ENCODE measurements around the gene EIF2S3.

Gene EIF2S3

DNA sequence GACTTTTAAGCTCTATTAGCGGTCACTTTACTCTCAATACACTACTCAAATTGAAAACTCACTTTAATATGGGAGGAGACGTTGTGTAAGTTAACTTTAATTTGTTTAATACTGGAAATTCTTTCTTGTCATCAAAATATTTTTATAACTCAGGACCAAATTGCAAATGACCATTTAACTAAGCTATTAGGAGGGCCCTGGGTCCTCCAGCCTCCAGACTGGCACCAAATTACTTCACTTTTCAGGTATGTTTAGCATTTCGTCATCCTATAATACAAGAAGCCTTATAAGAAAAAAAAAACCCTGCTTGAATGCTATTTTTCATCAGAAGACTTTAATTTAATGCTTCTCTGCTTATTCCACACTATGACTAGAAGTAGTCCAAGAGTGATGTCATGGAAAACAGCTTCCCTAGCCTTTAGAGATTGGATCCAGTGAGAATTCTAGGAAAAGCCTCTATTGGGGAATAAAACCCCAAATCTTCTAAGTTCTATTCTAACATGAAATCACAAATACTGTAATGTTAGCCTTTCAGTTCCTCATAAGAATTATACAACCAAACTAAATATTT lies 34.4 kb upstream of the EIF2S3 start:
- Histone ChIP-seq H3K36me3 (peaks cover 0 to 41% (median 6%) of the 10 kb centered on the region in 11 experiments; a peak in 15 of 22 replicates), H4K20me1 (peaks cover 4 to 86% (median 31%) of the 10 kb centered on the region in 11 experiments; a peak in 17 of 22 replicates), H3K27me3 (peaks cover 0 to 16% (median 0%) of the 10 kb centered on the region in 11 experiments; a peak in 9 of 22 replicates), H3K9ac (no peak overlapping the region), H3K4me2 (peak overlapping the region in 9 of 11 experiments; percentile 13 to 41 (median 25); a peak in 10 of 22 replicates), H3K4me3 (no peak overlapping the region), H3K9me3 (replicated peaks in 1 of 11) (peaks cover 7 to 22% (median 11%) of the 10 kb centered on the region in 11 experiments; a peak in 16 of 22 replicates), H3K4me1 (peaks cover 9 to 35% (median 21%) of the 10 kb centered on the region in 10 experiments), H3K27ac (no peak overlapping the region)
- TF ChIP-seq Cebpa-rat (IDR thresholded peaks at IDR 0.05), result no peak

DNA sequence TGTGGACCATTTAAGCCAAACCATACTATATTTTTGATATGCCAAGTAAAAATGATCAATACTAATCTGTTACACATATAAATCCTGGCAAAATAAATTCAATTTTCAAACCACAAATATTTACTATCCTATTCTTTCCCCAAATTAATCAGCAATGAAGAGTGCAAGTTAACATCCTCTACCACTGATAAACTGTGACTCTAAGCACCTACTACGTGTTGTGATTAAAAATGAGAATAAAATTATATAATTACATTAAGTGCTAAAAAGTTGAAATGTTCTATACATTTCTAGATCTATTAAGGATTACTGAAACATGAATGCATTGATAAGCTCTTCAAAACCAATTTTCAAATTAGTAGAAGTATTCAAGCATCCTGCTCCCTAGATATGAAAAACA lies 31.2 kb upstream of the EIF2S3 start:
- peak overlapping the region; percentile 68 to 96 (median 90); a peak in 20 of 22 replicates for H3K27ac ChIP-seq
- H3K9ac ChIP-seq, result peak overlapping the region; percentile 87 to 97 (median 93)
- H3K4me3 ChIP-seq, result peak overlapping the region; percentile 77 to 94 (median 84)
- H3K9me3 ChIP-seq (replicated peaks in 1 of 11), result peaks cover 7 to 22% (median 11%) of the 10 kb centered on the region in 11 experiments; a peak in 16 of 22 replicates
- H3K27me3 ChIP-seq, result peaks cover 0 to 21% (median 0%) of the 10 kb centered on the region in 11 experiments; a peak in 10 of 22 replicates
- peak overlapping the region; percentile 31 to 74 (median 53); a peak in 17 of 22 replicates for H3K4me2 ChIP-seq
- peaks cover 9 to 33% (median 21%) of the 10 kb centered on the region in 10 experiments for H3K4me1 ChIP-seq
- no peak for TF ChIP-seq Cebpa-rat (IDR thresholded peaks at IDR 0.05)
- H3K36me3 ChIP-seq, result peaks cover 0 to 17% (median 0%) of the 10 kb centered on the region in 11 experiments; a peak in 8 of 22 replicates
- peaks cover 0 to 58% (median 24%) of the 10 kb centered on the region in 11 experiments; a peak in 16 of 22 replicates for H4K20me1 ChIP-seq

DNA sequence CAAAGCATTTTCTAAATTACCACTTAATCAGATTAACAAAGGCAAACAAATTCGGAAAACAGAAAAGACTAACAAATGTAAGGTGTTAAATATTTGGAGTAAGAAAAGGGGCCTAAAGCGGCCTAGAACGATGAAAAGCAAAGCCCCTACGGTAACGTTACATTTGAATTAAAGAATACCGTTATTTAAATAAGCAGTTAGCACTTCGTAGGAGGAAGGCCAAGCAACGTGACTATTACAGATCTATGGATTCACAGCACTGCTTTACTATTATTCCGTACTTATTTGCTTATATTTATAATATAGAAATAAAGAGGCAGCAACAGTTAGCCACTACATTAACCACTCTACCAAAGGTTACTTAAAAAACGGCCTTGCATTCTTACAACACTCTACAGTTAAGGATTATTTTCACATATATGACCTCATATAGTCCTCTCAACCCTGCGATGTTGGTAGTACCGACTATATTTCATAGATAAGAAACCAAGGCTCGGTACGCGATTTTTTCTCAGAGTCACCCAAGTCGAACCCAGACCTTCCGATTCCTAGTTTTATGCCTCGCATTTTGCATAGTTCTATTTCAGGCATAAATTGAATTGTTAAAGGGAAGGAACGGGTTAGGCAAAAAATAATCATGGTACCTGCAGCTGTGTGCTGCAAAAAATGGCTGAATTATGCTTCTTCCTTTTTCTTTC lies 30.6 kb upstream of the EIF2S3 start:
- H3K4me2 ChIP-seq, result peak overlapping the region; percentile 42 to 74 (median 53); a peak in 20 of 22 replicates
- peaks cover 0 to 23% (median 0%) of the 10 kb centered on the region in 11 experiments; a peak in 10 of 22 replicates for H3K27me3 ChIP-seq
- TF ChIP-seq Cebpa-rat (IDR thresholded peaks at IDR 0.05), result no peak
- H3K36me3 ChIP-seq, result peaks cover 0 to 17% (median 0%) of the 10 kb centered on the region in 11 experiments; a peak in 8 of 22 replicates
- H3K9ac ChIP-seq, result peak overlapping the region; percentile 87 to 97 (median 93)
- peaks cover 8 to 28% (median 17%) of the 10 kb centered on the region in 10 experiments for H3K4me1 ChIP-seq
- H4K20me1 ChIP-seq, result peaks cover 0 to 52% (median 24%) of the 10 kb centered on the region in 11 experiments; a peak in 16 of 22 replicates
- peaks cover 7 to 22% (median 11%) of the 10 kb centered on the region in 11 experiments; a peak in 16 of 22 replicates for H3K9me3 ChIP-seq (replicated peaks in 1 of 11)
- H3K27ac ChIP-seq, result peak overlapping the region; percentile 68 to 96 (median 90)
- peak overlapping the region; percentile 77 to 94 (median 84) for H3K4me3 ChIP-seq

DNA sequence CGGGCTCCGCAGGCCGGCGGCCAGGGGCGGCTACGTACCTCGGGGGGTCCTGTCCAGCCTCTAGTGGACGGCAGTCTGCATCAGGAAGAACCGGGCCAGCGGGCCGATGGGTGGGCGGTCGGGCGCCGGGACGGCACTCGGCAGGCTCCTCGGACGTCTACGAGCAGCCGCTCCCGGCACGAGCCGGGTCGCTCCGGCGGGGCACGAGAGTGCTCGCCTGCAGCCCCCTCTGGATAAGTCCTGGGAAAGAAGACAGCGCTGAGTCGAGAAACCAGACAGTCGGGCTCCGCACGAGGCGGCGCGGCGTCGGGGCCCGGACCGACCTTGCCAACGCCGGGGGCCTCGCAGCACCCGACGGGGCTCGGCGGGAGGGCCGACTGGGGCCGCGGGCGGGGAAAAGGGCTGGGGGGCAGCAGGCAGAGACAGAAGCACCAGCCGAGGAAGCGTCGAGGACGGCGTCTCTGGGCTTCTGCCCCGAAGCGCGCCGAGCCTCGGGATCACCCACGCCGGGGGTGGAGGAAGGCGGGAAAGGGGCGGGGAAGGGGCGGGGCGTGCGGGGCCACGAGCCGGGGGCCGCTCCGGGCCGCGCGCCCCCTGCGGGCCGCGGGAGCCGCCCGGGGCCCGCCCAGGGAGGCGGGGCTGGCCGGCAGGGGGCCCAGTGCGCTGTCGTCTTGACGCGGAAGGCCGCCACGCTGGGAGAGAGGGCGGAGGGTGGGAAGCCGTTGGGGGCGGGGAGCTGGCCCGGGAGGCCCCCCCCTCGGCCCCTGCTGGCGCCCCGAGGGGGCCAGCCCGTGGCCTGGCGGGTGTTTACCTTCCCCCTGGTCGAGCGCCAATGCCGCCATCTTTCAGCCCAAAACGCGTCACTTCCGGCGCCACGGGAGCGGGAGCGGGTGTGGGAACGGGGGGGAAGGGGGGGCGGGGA lies 29.7 kb upstream of the EIF2S3 start:
- TF ChIP-seq Cebpa-rat (IDR thresholded peaks at IDR 0.05), result no peak
- H3K4me2 ChIP-seq, result peak overlapping the region in 9 of 11 experiments; percentile 27 to 70 (median 64); a peak in 14 of 22 replicates
- H3K4me1 ChIP-seq, result peaks cover 0 to 18% (median 7%) of the 10 kb centered on the region in 10 experiments; a peak in 15 of 20 replicates
- peaks cover 0 to 43% (median 15%) of the 10 kb centered on the region in 11 experiments; a peak in 15 of 22 replicates for H4K20me1 ChIP-seq
- H3K36me3 ChIP-seq, result peaks cover 0 to 17% (median 0%) of the 10 kb centered on the region in 11 experiments; a peak in 8 of 22 replicates
- H3K4me3 ChIP-seq, result peak overlapping the region; percentile 77 to 94 (median 84)
- H3K27me3 ChIP-seq, result peaks cover 0 to 33% (median 6%) of the 10 kb centered on the region in 11 experiments; a peak in 14 of 22 replicates
- H3K9me3 ChIP-seq (replicated peaks in 1 of 11), result peaks cover 7 to 22% (median 11%) of the 10 kb centered on the region in 11 experiments; a peak in 16 of 22 replicates
- peak overlapping the region; percentile 84 to 96 (median 92) for H3K27ac ChIP-seq
- H3K9ac ChIP-seq, result peak overlapping the region; percentile 87 to 97 (median 93)

DNA sequence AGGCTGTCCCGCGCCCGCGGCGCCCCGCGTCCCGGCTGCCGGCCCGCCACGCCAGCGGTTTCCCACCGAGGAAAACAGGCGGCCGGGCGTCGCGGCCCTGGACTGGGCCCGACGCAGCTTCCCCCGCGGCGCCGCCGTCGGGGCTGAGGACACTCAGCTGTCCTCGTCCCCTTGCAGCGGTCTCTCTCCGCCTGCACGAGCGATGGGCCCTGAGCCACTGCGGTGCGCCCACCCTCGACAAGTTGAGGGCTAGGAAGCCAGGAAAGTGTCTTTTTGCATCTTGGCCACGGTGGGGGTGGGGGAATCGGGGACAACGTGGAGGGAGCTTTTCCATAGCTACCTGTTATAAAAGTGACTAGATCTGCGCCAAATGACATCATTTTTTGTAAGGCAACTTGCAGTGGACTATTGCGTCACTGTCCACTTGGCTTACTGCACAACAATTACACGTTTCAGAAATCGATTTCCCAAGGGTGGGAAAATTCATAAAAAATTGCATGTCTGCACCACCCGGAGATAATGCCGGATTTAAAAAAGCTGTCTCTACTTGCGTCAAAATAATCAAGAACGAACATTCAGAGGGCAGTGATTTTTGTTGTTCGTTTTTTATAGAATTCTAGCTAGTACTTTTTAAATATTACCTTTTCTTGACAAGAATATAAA lies 28.9 kb upstream of the EIF2S3 start:
- TF ChIP-seq Cebpa-rat (IDR thresholded peaks at IDR 0.05), result peak in 6 of 11 experiments; percentile 18 to 65 (median 49); a peak in 5 of 22 replicates
- H3K9me3 ChIP-seq (replicated peaks in 1 of 11), result peaks cover 7 to 22% (median 11%) of the 10 kb centered on the region in 11 experiments; a peak in 16 of 22 replicates
- H3K4me2 ChIP-seq, result peak overlapping the region; percentile 31 to 81 (median 64)
- H3K36me3 ChIP-seq, result peaks cover 0 to 17% (median 0%) of the 10 kb centered on the region in 11 experiments; a peak in 8 of 22 replicates
- peak overlapping the region; percentile 57 to 94 (median 76) for H3K4me3 ChIP-seq
- peak overlapping the region; percentile 82 to 97 (median 90) for H3K9ac ChIP-seq
- H4K20me1 ChIP-seq, result peaks cover 0 to 35% (median 9%) of the 10 kb centered on the region in 11 experiments; a peak in 12 of 22 replicates
- peak overlapping the region; percentile 84 to 96 (median 92) for H3K27ac ChIP-seq
- peaks cover 0 to 13% (median 4%) of the 10 kb centered on the region in 10 experiments; a peak in 8 of 20 replicates for H3K4me1 ChIP-seq
- peaks cover 0 to 41% (median 9%) of the 10 kb centered on the region in 11 experiments; a peak in 14 of 22 replicates for H3K27me3 ChIP-seq

DNA sequence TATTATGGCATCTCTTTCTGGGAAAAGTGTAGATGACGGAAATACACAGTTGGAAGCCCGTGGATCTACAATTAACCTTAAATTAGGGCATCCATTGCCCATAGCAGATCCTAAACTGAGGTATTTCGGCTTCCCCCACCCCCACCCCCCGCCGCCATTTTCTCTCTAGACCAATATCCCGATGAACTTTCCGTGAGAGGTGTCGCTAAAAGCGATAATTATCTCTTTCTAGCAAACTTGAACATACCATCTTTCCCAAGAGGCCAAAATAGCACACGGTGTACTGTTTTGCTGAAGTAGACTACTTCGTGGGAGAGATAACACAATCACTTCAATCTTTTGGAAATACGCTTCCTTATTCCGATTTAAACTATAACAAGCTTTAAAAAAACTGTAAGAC lies 28.3 kb upstream of the EIF2S3 start:
- peaks cover 0 to 29% (median 3%) of the 10 kb centered on the region in 11 experiments; a peak in 11 of 22 replicates for H4K20me1 ChIP-seq
- H3K27ac ChIP-seq, result peak overlapping the region; percentile 84 to 96 (median 92)
- H3K9me3 ChIP-seq (replicated peaks in 1 of 11), result peaks cover 7 to 22% (median 11%) of the 10 kb centered on the region in 11 experiments; a peak in 16 of 22 replicates
- H3K4me1 ChIP-seq, result peaks cover 0 to 8% (median 2%) of the 10 kb centered on the region in 10 experiments; a peak in 4 of 20 replicates
- peak overlapping the region; percentile 31 to 81 (median 64); a peak in 21 of 22 replicates for H3K4me2 ChIP-seq
- H3K9ac ChIP-seq, result peak overlapping the region; percentile 82 to 97 (median 90)
- no peak for TF ChIP-seq Cebpa-rat (IDR thresholded peaks at IDR 0.05)
- H3K36me3 ChIP-seq, result peaks cover 0 to 15% (median 0%) of the 10 kb centered on the region in 11 experiments; a peak in 8 of 22 replicates
- H3K4me3 ChIP-seq, result peak overlapping the region; percentile 57 to 94 (median 76)
- peaks cover 0 to 46% (median 9%) of the 10 kb centered on the region in 11 experiments; a peak in 14 of 22 replicates for H3K27me3 ChIP-seq

DNA sequence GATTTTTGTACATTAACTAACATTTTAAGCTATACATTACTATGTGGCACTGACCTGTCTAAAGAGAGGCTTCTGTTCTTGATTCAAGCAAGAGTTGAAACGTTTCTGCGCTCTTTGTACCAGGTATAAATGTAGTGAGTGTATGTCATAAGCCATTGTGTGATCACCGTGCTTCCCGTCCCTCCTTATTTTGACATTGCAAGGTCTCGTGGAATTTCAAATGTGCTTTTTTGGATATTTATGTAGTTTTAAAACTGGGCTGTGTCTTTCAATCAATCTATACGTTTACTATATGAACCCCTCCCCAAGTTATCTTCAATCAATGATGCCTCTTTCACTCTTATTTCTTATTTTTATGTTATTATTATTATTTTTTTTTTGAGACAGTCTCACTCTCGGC lies 27.7 kb upstream of the EIF2S3 start, which contains the start of gene KLHL15:
Gene KLHL15 (minus strand): TSS at position 101 of the 400 bp plus-strand sequence. CDS start 20,493 bp downstream, outside the sequence.
- TF ChIP-seq Cebpa-rat (IDR thresholded peaks at IDR 0.05), result no peak
- Histone ChIP-seq H3K4me2 (peak within 1 kb of the TSS; percentile 31 to 81 (median 64)), H3K27me3 (peaks cover 0 to 53% (median 14%) of the 10 kb centered on the region in 11 experiments; a peak in 14 of 22 replicates), H3K27ac (peak within 1 kb of the TSS; percentile 84 to 96 (median 92)), H3K36me3 (peaks cover 0 to 8% (median 0%) of the 10 kb centered on the region in 11 experiments; a peak in 6 of 22 replicates), H3K9me3 (replicated peaks in 1 of 11) (peaks cover 7 to 18% (median 11%) of the 10 kb centered on the region in 11 experiments; a peak in 16 of 22 replicates), H4K20me1 (peaks cover 0 to 24% (median 0%) of the 10 kb centered on the region in 11 experiments; a peak in 9 of 22 replicates), H3K4me3 (peak within 1 kb of the TSS; percentile 57 to 94 (median 76)), H3K4me1 (peaks cover 0 to 8% (median 0%) of the 10 kb centered on the region in 10 experiments; a peak in 3 of 20 replicates), H3K9ac (peak within 1 kb of the TSS; percentile 82 to 97 (median 90))
